OCI-LY1 (cell line): ENCODE results near the gene IPMK.

Source experiments
- EZH2 ChIP-seq: fragments of 200-600 bp; sonication (generic), shearing (Covaris generic); IDR thresholded peaks from 2 replicates; pipeline ENCODE4 v1.8.0; 2017; ENCODE audit warnings: borderline replicate concordance, mixed run types, mild to moderate bottlenecking, antibody characterized with exemption, low read length, moderate library complexity, mixed read lengths
- TF ChIP-seq, protein P1 (sequence below): fragments of 200-600 bp; sonication (generic), shearing (Covaris generic); IDR thresholded peaks from 2 replicates; pipeline ENCODE4 v1.5.1; 2017; ENCODE audit warnings: mild to moderate bottlenecking, antibody characterized with exemption, low read length, moderate library complexity, mixed read lengths

DNA sequence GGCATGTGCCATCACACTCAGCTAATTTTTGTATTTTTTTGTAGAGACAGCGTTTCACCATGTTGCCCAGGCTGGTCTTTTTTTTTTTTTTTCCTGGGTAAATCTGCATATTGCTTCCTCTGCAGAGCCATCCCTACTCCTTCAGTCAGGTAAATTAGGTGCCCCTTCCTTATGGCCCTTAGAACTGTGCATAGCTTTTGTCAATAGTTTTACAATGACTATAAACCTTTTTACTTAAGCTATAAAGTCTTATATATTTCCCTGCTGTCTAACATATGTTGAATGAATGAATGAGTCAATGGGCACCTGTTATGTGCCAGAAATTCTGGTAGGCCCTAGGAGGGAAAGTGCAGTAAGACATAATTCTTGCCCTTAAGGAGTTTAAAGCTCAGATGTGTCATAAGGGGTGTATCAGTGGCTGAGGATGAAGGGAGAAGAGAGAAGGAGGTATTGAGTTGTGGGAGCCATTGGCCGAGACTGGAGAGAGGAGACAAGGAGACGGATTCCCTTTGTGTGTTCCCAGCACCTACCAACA is 36.5 kb upstream of the IPMK start:
- TF ChIP-seq, protein P1, sequence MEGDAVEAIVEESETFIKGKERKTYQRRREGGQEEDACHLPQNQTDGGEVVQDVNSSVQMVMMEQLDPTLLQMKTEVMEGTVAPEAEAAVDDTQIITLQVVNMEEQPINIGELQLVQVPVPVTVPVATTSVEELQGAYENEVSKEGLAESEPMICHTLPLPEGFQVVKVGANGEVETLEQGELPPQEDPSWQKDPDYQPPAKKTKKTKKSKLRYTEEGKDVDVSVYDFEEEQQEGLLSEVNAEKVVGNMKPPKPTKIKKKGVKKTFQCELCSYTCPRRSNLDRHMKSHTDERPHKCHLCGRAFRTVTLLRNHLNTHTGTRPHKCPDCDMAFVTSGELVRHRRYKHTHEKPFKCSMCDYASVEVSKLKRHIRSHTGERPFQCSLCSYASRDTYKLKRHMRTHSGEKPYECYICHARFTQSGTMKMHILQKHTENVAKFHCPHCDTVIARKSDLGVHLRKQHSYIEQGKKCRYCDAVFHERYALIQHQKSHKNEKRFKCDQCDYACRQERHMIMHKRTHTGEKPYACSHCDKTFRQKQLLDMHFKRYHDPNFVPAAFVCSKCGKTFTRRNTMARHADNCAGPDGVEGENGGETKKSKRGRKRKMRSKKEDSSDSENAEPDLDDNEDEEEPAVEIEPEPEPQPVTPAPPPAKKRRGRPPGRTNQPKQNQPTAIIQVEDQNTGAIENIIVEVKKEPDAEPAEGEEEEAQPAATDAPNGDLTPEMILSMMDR = no peak
- TF ChIP-seq EZH2 = no peak
